Measurements from ENCODE around the gene FAM118A. TPM values are rescaled to one million over a fixed set of nuclear protein-coding genes. Genes with fewer than 3 reads are reported as not detected.
"Not testable (repeated sequence)": the region's sequence is repeated elsewhere in the genome, so short reads cannot be mapped to it uniquely, and the experiment has no call there.

FAM118A gene
- total RNA-seq, 3 donors from 2014 or later = 23.4 to 60.3 (median 27.5) TPM

GRCh38 chr22:45292731-45293442 lies 16.8 kb upstream of the FAM118A start:
- H3K27me3 Mint-ChIP-seq (ENCODE audit: low read depth) = peaks cover 3% of the 10 kb centered on the region
- ATAC-seq = no peak
- no peaks in the 10 kb centered on the region for H3K9me3 Mint-ChIP-seq
- H3K4me1 Mint-ChIP-seq (ENCODE audit: low read depth) = peaks cover 18% of the 10 kb centered on the region
- no peaks in the 10 kb centered on the region for H3K36me3 Mint-ChIP-seq (ENCODE audit: insufficient read depth)
- DNase-seq = no peak
- no peak overlapping the region for H3K4me3 Mint-ChIP-seq

GRCh38 chr22:45294030-45294429 lies 15.7 kb upstream of the FAM118A start:
- Mint-ChIP-seq H3K36me3 (ENCODE audit: insufficient read depth) (no peaks in the 10 kb centered on the region), H3K9me3 (no peaks in the 10 kb centered on the region), H3K4me3 (no peak overlapping the region), H3K27me3 (ENCODE audit: low read depth) (peaks cover 3% of the 10 kb centered on the region), H3K4me1 (ENCODE audit: low read depth) (peaks cover 18% of the 10 kb centered on the region)
- ATAC-seq = no peak
- DNase-seq = no peak

- not testable (repeated sequence) for H3K9me3 Mint-ChIP-seq; H3K27me3 Mint-ChIP-seq (ENCODE audit: low read depth)
Measured at GRCh38 chr22:45295004-45295403, 14.7 kb upstream of the FAM118A start.

GRCh38 chr22:45295492-45295891 lies 14.2 kb upstream of the FAM118A start:
- Mint-ChIP-seq H3K27me3 (ENCODE audit: low read depth) (peaks cover 3% of the 10 kb centered on the region), H3K9me3 (no peaks in the 10 kb centered on the region), H3K4me1 (ENCODE audit: low read depth) (peaks cover 18% of the 10 kb centered on the region), H3K4me3 (no peak overlapping the region), H3K36me3 (ENCODE audit: insufficient read depth) (no peaks in the 10 kb centered on the region)
- DNase-seq = no peak
- ATAC-seq = no peak

More at GRCh38 chr22:45295004-45295403, 14.7 kb upstream of the FAM118A start:
- not testable (repeated sequence) for DNase-seq; H3K36me3 Mint-ChIP-seq (ENCODE audit: insufficient read depth); ATAC-seq; H3K4me3 Mint-ChIP-seq
- peaks cover 18% of the 10 kb centered on the region for H3K4me1 Mint-ChIP-seq (ENCODE audit: low read depth)

- peak overlapping the region; percentile 32 for H3K4me3 Mint-ChIP-seq
- ATAC-seq (peak; percentile 61 to 64), DNase-seq (no peak)
- H3K36me3 Mint-ChIP-seq (ENCODE audit: insufficient read depth) = no peaks in the 10 kb centered on the region
- H3K9me3 Mint-ChIP-seq = no peaks in the 10 kb centered on the region
- peaks cover 3% of the 10 kb centered on the region for H3K27me3 Mint-ChIP-seq (ENCODE audit: low read depth)
- H3K4me1 Mint-ChIP-seq (ENCODE audit: low read depth) = peaks cover 18% of the 10 kb centered on the region
Measured at GRCh38 chr22:45296628-45297297, 13.0 kb upstream of the FAM118A start.

GRCh38 chr22:45298934-45299505 lies 10.7 kb upstream of the FAM118A start:
- peaks cover 21% of the 10 kb centered on the region for H3K4me1 Mint-ChIP-seq (ENCODE audit: low read depth)

GRCh38 chr22:45302751-45303150 lies 7.0 kb upstream of the FAM118A start:
- ATAC-seq (no peak), DNase-seq (no peak)
- Mint-ChIP-seq H3K9me3 (no peaks in the 10 kb centered on the region), H3K36me3 (ENCODE audit: insufficient read depth) (no peaks in the 10 kb centered on the region), H3K4me3 (no peak overlapping the region), H3K4me1 (ENCODE audit: low read depth) (peaks cover 3% of the 10 kb centered on the region), H3K27me3 (ENCODE audit: low read depth) (peaks cover under 1% of the 10 kb centered on the region)

More at GRCh38 chr22:45298934-45299505, 10.7 kb upstream of the FAM118A start:
- ATAC-seq = no peak
- Mint-ChIP-seq H3K4me3 (no peak overlapping the region), H3K9me3 (no peaks in the 10 kb centered on the region), H3K36me3 (ENCODE audit: insufficient read depth) (no peaks in the 10 kb centered on the region), H3K27me3 (ENCODE audit: low read depth) (peaks cover 3% of the 10 kb centered on the region)
- DNase-seq = no peak

GRCh38 chr22:45303181-45303580 lies 6.6 kb upstream of the FAM118A start:
- Mint-ChIP-seq H3K36me3 (ENCODE audit: insufficient read depth) (no peaks in the 10 kb centered on the region), H3K9me3 (no peaks in the 10 kb centered on the region), H3K27me3 (ENCODE audit: low read depth) (no peaks in the 10 kb centered on the region), H3K4me1 (ENCODE audit: low read depth) (peaks cover 3% of the 10 kb centered on the region), H3K4me3 (no peak overlapping the region)
- no peak for ATAC-seq
- no peak for DNase-seq

- Mint-ChIP-seq H3K36me3 (ENCODE audit: insufficient read depth) (no peaks in the 10 kb centered on the region), H3K4me1 (ENCODE audit: low read depth) (peaks cover 13% of the 10 kb centered on the region)
Measured at GRCh38 chr22:45304971-45305370, 4.8 kb upstream of the FAM118A start.

GRCh38 chr22:45305456-45306075 lies 4.2 kb upstream of the FAM118A start:
- Mint-ChIP-seq H3K36me3 (ENCODE audit: insufficient read depth) (no peaks in the 10 kb centered on the region), H3K4me1 (ENCODE audit: low read depth) (peaks cover 15% of the 10 kb centered on the region), H3K9me3 (no peaks in the 10 kb centered on the region), H3K4me3 (no peak overlapping the region), H3K27me3 (ENCODE audit: low read depth) (no peaks in the 10 kb centered on the region)
- DNase-seq (no peak), ATAC-seq (no peak)

More at GRCh38 chr22:45304971-45305370, 4.8 kb upstream of the FAM118A start:
- Mint-ChIP-seq H3K27me3 (ENCODE audit: low read depth) (no peaks in the 10 kb centered on the region), H3K9me3 (no peaks in the 10 kb centered on the region), H3K4me3 (no peak overlapping the region)
- DNase-seq = no peak
- no peak for ATAC-seq

GRCh38 chr22:45306139-45306538 lies 3.6 kb upstream of the FAM118A start:
- Mint-ChIP-seq H3K4me1 (ENCODE audit: low read depth) (peaks cover 21% of the 10 kb centered on the region), H3K4me3 (no peak overlapping the region), H3K27me3 (ENCODE audit: low read depth) (no peaks in the 10 kb centered on the region), H3K36me3 (ENCODE audit: insufficient read depth) (peaks cover 4% of the 10 kb centered on the region), H3K9me3 (no peaks in the 10 kb centered on the region)
- DNase-seq = no peak
- ATAC-seq = no peak

- Mint-ChIP-seq H3K4me1 (ENCODE audit: low read depth) (peaks cover 37% of the 10 kb centered on the region), H3K9me3 (no peaks in the 10 kb centered on the region), H3K36me3 (ENCODE audit: insufficient read depth) (peaks cover 10% of the 10 kb centered on the region), H3K4me3 (peak overlapping the region; percentile 80), H3K27me3 (ENCODE audit: low read depth) (no peaks in the 10 kb centered on the region)
- ATAC-seq (no peak), DNase-seq (no peak)
Measured at GRCh38 chr22:45308391-45308956, 1.3 kb upstream of the FAM118A start.

GRCh38 chr22:45308957-45309421 lies 745 bp upstream of the FAM118A start:
- DNase-seq (no peak), ATAC-seq (no peak)
- Mint-ChIP-seq H3K27me3 (ENCODE audit: low read depth) (no peaks in the 10 kb centered on the region), H3K4me1 (ENCODE audit: low read depth) (peaks cover 39% of the 10 kb centered on the region), H3K9me3 (no peaks in the 10 kb centered on the region), H3K4me3 (peak overlapping the region; percentile 80), H3K36me3 (ENCODE audit: insufficient read depth) (peaks cover 10% of the 10 kb centered on the region)

- Mint-ChIP-seq H3K36me3 (ENCODE audit: insufficient read depth) (peaks cover 14% of the 10 kb centered on the region), H3K4me3 (peak overlapping the region; percentile 90), H3K9me3 (no peaks in the 10 kb centered on the region), H3K4me1 (ENCODE audit: low read depth) (peaks cover 52% of the 10 kb centered on the region), H3K27me3 (ENCODE audit: low read depth) (no peaks in the 10 kb centered on the region)
- DNase-seq (no peak), ATAC-seq (no peak)
Measured at GRCh38 chr22:45310331-45310976, 720 bp downstream of the FAM118A start.
